ENCODE data around the gene SLC6A4.

The SLC6A4 gene

GRCh38 chr17:30235386-30236296 is at the start of gene SLC6A4:
TSS of gene SLC6A4 (minus strand) at chr17:30235697. CDS start at chr17:30221958, 13,739 bp downstream.
- no peak for DNase-seq (ENCODE audit: low read depth in 2 of 2)

- DNase-seq (ENCODE audit: low read depth in 2 of 2): no peak
Measured at GRCh38 chr17:30279156-30279555, 43.7 kb upstream of the SLC6A4 start.

GRCh38 chr17:30278032-30278431 is 42.5 kb upstream of the SLC6A4 start:
- DNase-seq (ENCODE audit: low read depth in 2 of 2): no peak

- no peak for DNase-seq (ENCODE audit: low read depth in 2 of 2)
Measured at GRCh38 chr17:30275911-30276310, 40.4 kb upstream of the SLC6A4 start.

GRCh38 chr17:30274887-30275286 is 39.4 kb upstream of the SLC6A4 start:
- DNase-seq (ENCODE audit: low read depth in 2 of 2): no peak

GRCh38 chr17:30273373-30273772 is 37.9 kb upstream of the SLC6A4 start:
- DNase-seq (ENCODE audit: low read depth in 2 of 2): no peak

- no peak for DNase-seq (ENCODE audit: low read depth in 2 of 2)
Measured at GRCh38 chr17:30271102-30271501, 35.6 kb upstream of the SLC6A4 start.

- no peak for DNase-seq (ENCODE audit: low read depth in 2 of 2)
Measured at GRCh38 chr17:30267625-30268024, 32.1 kb upstream of the SLC6A4 start.

- no peak for DNase-seq (ENCODE audit: low read depth in 2 of 2)
Measured at GRCh38 chr17:30263552-30264333, 28.2 kb upstream of the SLC6A4 start.

- DNase-seq (ENCODE audit: low read depth in 2 of 2): no peak
Measured at GRCh38 chr17:30256756-30257506, 21.4 kb upstream of the SLC6A4 start.

GRCh38 chr17:30254150-30254549 is 18.7 kb upstream of the SLC6A4 start:
- DNase-seq (ENCODE audit: low read depth in 2 of 2): no peak

- DNase-seq (ENCODE audit: low read depth in 2 of 2): no peak
Measured at GRCh38 chr17:30253312-30253711, 17.8 kb upstream of the SLC6A4 start.

GRCh38 chr17:30251931-30252330 is 16.4 kb upstream of the SLC6A4 start:
- no peak for DNase-seq (ENCODE audit: low read depth in 2 of 2)

- DNase-seq (ENCODE audit: low read depth in 2 of 2): no peak
Measured at GRCh38 chr17:30249460-30249859, 14.0 kb upstream of the SLC6A4 start.

GRCh38 chr17:30248786-30249185 is 13.3 kb upstream of the SLC6A4 start:
- DNase-seq (ENCODE audit: low read depth in 2 of 2): no peak

- no peak for DNase-seq (ENCODE audit: low read depth in 2 of 2)
Measured at GRCh38 chr17:30246460-30246859, 11.0 kb upstream of the SLC6A4 start.

- no peak for DNase-seq (ENCODE audit: low read depth in 2 of 2)
Measured at GRCh38 chr17:30244853-30245385, 9.4 kb upstream of the SLC6A4 start.

- no peak for DNase-seq (ENCODE audit: low read depth in 2 of 2)
Measured at GRCh38 chr17:30243568-30243967, 8.1 kb upstream of the SLC6A4 start.

- DNase-seq (ENCODE audit: low read depth in 2 of 2): no peak
Measured at GRCh38 chr17:30243002-30243401, 7.5 kb upstream of the SLC6A4 start.

GRCh38 chr17:30241051-30241450 is 5.6 kb upstream of the SLC6A4 start:
- DNase-seq (ENCODE audit: low read depth in 2 of 2): no peak

- DNase-seq (ENCODE audit: low read depth in 2 of 2): no peak
Measured at GRCh38 chr17:30240177-30240576, 4.7 kb upstream of the SLC6A4 start.

- DNase-seq (ENCODE audit: low read depth in 2 of 2): no peak
Measured at GRCh38 chr17:30239089-30239462, 3.6 kb upstream of the SLC6A4 start.
